Measurements from ENCODE around the gene CNTN5.

CNTN5 gene

GRCh38 chr11:99766811-99767210 is 746.1 kb downstream of the CNTN5 start:
- DNase-seq (ENCODE audit: low read depth), result peak; percentile 8
- TF ChIP-seq CTCF (IDR thresholded peaks at IDR 0.05; ENCODE audit: low read length, missing control alignments), result no peak
- H3K4me3 ChIP-seq (replicated peaks; ENCODE audit: low read depth, low read length), result no peak overlapping the region

DNA sequence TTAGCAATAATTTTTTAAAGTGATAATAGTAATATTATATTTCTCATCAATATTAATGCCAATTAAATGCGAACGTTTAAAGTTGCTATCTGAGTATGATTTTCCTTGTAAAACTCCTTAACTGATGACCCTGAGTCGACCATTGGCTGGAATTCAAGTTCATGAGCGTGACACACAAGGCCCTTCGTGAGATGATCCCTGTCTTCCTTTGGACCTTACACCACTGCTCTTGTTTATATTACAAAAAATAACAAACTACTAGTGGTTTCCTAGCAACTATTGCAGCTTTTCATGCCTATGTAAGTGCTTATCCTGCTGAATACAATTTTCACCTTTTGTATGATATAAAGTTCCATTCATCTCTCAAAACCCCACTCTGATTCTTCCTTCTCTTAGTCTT is 752.9 kb downstream of the CNTN5 start:
- peak; percentile 27 for DNase-seq (ENCODE audit: low read depth)
- H3K4me3 ChIP-seq (replicated peaks; ENCODE audit: low read depth, low read length), result no peak overlapping the region
- TF ChIP-seq CTCF (IDR thresholded peaks at IDR 0.05; ENCODE audit: low read length, missing control alignments), result no peak

- DNase-seq (ENCODE audit: low read depth), result peak; percentile 18
- H3K4me3 ChIP-seq (replicated peaks; ENCODE audit: low read depth, low read length), result no peak overlapping the region
- TF ChIP-seq CTCF (IDR thresholded peaks at IDR 0.05; ENCODE audit: low read length, missing control alignments), result no peak
These were observed 760.3 kb downstream of the CNTN5 start for GRCh38 chr11:99781074-99781473.

DNA sequence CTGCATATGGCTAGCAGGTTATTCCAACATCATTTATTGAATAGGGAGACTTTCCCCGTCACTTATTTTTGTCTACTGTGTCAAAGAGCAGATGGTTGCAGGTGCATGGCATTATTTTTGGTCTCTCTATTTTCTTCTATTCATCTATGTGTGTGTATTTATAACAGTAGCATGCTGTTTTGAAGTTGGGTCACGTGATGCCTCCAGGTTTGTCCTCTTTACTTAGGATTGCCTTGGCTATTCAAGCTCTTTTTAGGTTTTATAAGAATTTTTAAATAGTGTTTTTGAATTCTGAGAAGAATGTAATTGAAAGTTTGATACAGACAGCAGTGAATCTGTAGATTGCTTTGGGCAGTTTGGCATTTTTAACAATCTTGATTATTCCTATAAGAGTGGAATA is 770.6 kb downstream of the CNTN5 start:
- DNase-seq (ENCODE audit: low read depth), result no peak
- no peak overlapping the region for H3K4me3 ChIP-seq (replicated peaks; ENCODE audit: low read depth, low read length)
- no peak for TF ChIP-seq CTCF (IDR thresholded peaks at IDR 0.05; ENCODE audit: low read length, missing control alignments)

DNA sequence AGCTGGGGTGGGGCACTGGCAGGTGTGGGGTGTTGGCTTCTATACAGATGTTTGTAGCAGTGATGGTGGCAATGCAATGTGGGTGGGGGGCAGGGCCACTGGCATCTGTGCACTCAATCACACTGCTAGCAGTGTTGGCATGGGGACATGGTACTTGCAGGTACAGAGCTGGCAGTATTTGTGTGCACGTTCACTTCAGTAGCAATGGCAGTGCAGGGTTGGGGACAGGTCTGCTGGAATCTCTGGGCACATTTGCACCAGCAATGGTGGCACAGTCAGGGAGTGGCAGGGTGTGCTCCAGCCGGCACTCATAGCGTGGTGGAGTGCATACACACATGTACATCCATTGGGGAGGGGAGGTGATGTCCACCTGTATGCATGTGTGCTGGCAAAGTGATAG is 775.2 kb downstream of the CNTN5 start:
- H3K4me3 ChIP-seq (replicated peaks; ENCODE audit: low read depth, low read length), result no peak overlapping the region
- DNase-seq (ENCODE audit: low read depth), result no peak
- TF ChIP-seq CTCF (IDR thresholded peaks at IDR 0.05; ENCODE audit: low read length, missing control alignments), result no peak

- TF ChIP-seq CTCF (IDR thresholded peaks at IDR 0.05; ENCODE audit: low read length, missing control alignments), result no peak
- no peak overlapping the region for H3K4me3 ChIP-seq (replicated peaks; ENCODE audit: low read depth, low read length)
- no peak for DNase-seq (ENCODE audit: low read depth)
These were observed 782.8 kb downstream of the CNTN5 start for GRCh38 chr11:99803501-99803900.

- DNase-seq (ENCODE audit: low read depth), result no peak
- H3K4me3 ChIP-seq (replicated peaks; ENCODE audit: low read depth, low read length), result no peak overlapping the region
- no peak for TF ChIP-seq CTCF (IDR thresholded peaks at IDR 0.05; ENCODE audit: low read length, missing control alignments)
These were observed 791.8 kb downstream of the CNTN5 start for GRCh38 chr11:99812516-99812915.

Data from fibroblast of pulmonary artery (primary cell).